ENCODE data around the gene DENND11. TPM values are rescaled to one million over a fixed set of nuclear protein-coding genes. Genes with fewer than 3 reads are reported as not detected.

DENND11 gene
- total RNA-seq, 1 donor from 2014 or later = 34.1 TPM

DNA sequence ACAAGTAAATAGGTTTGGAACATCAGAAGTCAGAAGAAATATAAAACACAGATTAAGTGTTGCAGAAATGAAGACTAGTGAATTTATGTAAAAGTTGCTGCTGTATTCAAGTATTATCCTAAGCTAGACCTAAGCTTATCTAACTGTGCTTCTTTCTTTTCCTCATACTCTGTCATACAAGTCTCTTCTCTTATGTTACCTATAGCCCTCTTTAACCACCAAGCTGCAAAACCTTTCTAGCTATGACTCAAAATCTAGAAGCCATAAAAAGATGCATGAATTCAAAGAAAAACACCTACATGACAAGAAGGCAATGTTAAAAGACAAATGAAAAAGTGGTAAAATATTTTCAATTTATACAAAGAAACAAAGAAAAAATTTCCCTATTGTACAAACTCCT is 23.0 kb downstream of the DENND11 start:
- Histone ChIP-seq H3K4me3 (no peak overlapping the region), H3K27me3 (ENCODE audit: low read depth) (no peaks in the 10 kb centered on the region), H3K4me1 (peaks cover 5% of the 10 kb centered on the region), H3K27ac (no peak overlapping the region), H3K36me3 (peaks cover 37% of the 10 kb centered on the region), H3K9me3 (no peaks in the 10 kb centered on the region)
- DNase-seq = no peak
- no peak for ATAC-seq
- intact Hi-C loops (cut with DNase I) = no loop called here
- TF ChIP-seq CTCF (IDR thresholded peaks at IDR 0.05) = no peak

- H3K27me3 ChIP-seq (ENCODE audit: low read depth) = no peaks in the 10 kb centered on the region
- no peak overlapping the region for H3K4me3 ChIP-seq
- no peaks in the 10 kb centered on the region for H3K9me3 ChIP-seq
- H3K27ac ChIP-seq = no peak overlapping the region
- peaks cover 31% of the 10 kb centered on the region for H3K36me3 ChIP-seq
- TF ChIP-seq CTCF (IDR thresholded peaks at IDR 0.05) = no peak
- peaks cover 13% of the 10 kb centered on the region for H3K4me1 ChIP-seq
- DNase-seq = no peak
- ATAC-seq = no peak
- intact Hi-C loops (cut with DNase I) = no loop called here
Measured at GRCh38 chr7:141676618-141677017, 25.3 kb downstream of the DENND11 start.

DNA sequence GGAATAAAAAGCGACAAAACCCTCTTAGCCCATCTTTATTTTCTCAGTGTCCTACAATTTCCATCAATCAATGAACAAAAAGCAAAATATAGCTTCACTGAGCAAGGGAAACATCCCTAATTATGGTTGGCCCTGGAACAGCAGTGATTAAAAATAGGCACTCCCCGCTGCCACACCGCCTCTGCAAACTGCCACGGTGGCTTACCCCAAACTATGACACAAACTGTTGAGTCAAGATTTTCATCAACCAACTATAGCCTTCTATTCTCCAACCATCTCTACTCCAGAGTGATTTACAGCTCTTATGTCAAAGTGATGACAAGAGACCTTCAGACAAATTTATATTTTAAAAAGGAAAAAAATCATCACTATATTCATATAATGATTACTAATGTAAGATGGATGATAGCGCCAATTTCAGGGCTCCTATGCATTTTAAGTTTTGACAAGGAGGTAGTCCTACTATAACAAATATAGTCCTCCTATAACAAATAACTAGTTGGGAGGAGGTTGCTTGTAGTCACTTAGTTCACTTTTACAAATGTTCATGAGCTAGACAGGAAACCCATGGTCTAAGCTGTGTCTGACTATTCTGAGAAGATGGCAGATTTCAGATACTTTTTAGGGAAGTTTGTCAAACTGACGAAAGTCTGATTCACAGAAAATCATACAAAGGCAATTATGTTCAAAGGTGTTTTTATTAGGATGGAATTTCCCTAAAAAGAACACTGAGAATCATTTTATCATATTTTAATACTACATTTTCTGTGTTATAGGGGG is 26.3 kb downstream of the DENND11 start:
- H3K27ac ChIP-seq = peak overlapping the region; percentile 8
- no peak overlapping the region for H3K4me3 ChIP-seq
- H3K36me3 ChIP-seq = peaks cover 31% of the 10 kb centered on the region
- no peaks in the 10 kb centered on the region for H3K9me3 ChIP-seq
- ATAC-seq = peak; percentile 23 to 64
- peaks cover 13% of the 10 kb centered on the region for H3K4me1 ChIP-seq
- intact Hi-C loops (cut with DNase I) = no loop called here
- DNase-seq = no peak
- no peak for TF ChIP-seq CTCF (IDR thresholded peaks at IDR 0.05)
- H3K27me3 ChIP-seq (ENCODE audit: low read depth) = no peaks in the 10 kb centered on the region

DNA sequence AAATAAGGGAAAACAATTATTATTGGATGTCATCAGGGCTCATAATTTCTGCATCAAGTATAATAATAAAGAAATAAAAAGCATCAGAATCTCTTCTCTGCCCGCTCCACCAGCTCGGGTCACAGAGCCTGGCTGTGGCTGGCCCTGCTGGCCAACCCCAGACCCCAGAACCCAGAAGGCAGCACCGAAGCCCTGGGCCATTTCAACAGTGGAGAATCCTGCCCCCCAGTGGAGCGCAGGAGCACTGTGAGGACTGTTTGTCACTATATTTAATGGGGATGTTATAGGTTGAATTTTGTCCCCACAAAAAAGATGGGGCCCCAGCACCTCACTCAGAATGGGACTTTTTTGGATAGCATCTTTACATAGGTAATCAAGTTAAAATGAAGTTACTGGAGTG is 27.3 kb downstream of the DENND11 start:
- peak overlapping the region; percentile 8 for H3K27ac ChIP-seq
- intact Hi-C loops (cut with DNase I) = no loop called here
- no peaks in the 10 kb centered on the region for H3K9me3 ChIP-seq
- no peaks in the 10 kb centered on the region for H3K27me3 ChIP-seq (ENCODE audit: low read depth)
- peak; percentile 37 for TF ChIP-seq CTCF (IDR thresholded peaks at IDR 0.05)
- DNase-seq (no peak), ATAC-seq (peak; percentile 59 to 64)
- no peak overlapping the region for H3K4me3 ChIP-seq
- peaks cover 13% of the 10 kb centered on the region for H3K4me1 ChIP-seq
- peaks cover 26% of the 10 kb centered on the region for H3K36me3 ChIP-seq

DNA sequence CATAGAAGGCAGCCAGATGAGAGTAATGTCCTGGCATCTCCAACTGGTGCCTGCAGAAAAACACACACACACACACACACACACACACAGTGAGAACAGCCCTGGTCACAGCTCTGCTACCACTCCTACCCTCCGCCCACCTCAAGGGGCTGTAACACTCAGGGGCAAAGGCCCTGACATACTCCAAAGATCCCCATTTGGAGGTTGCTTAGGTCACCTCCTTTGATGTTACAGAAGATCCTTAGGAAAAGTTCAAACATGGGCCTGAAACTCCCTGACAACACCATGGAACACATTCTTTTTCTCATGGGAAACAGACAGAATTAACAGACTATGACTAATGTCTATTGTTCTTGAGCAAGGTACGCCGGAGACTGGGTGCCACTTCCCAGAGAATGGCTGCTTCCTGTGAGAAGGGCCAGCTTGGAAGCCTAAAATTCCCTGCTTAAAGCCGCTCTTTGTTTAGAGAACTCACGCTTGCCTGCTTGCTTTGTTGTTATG is 27.7 kb downstream of the DENND11 start:
- Histone ChIP-seq H3K27me3 (ENCODE audit: low read depth) (no peaks in the 10 kb centered on the region), H3K9me3 (no peaks in the 10 kb centered on the region), H3K36me3 (peaks cover 26% of the 10 kb centered on the region), H3K27ac (peak overlapping the region; percentile 8), H3K4me1 (peaks cover 13% of the 10 kb centered on the region), H3K4me3 (no peak overlapping the region)
- ATAC-seq (peak; percentile 60 to 61), DNase-seq (no peak)
- no peak for TF ChIP-seq CTCF (IDR thresholded peaks at IDR 0.05)
- intact Hi-C loops (cut with DNase I) = no loop called here
